H9 (cell line): ENCODE data around the gene BARX2. TPM values are rescaled to one million over a fixed set of nuclear protein-coding genes. Genes with fewer than 3 reads are reported as not detected.

Source experiments
- DNase-seq: peaks from one replicate; pipeline ENCODE4 v3.0.0-alpha.2; 2017
- H2AFZ ChIP-seq: one replicate; pipeline ENCODE4 v1.6.1; 2013; ENCODE audit warnings: mild to moderate bottlenecking, low read length, control low read depth, moderate library complexity
- H2AK5ac ChIP-seq: 2 replicates; pipeline ENCODE4 v1.6.1; 2013; ENCODE audit warnings: low read length, control low read depth, mixed read lengths; ENCODE audit not compliant: insufficient read length
- H2BK120ac ChIP-seq: one replicate; pipeline ENCODE4 v1.6.1; 2013; ENCODE audit warnings: low read depth, mild to moderate bottlenecking, low read length, control low read depth, inconsistent platforms; ENCODE audit not compliant: poor library complexity, severe bottlenecking
- H2BK12ac ChIP-seq: 2 replicates; pipeline ENCODE4 v1.6.1; 2013; ENCODE audit warnings: low read length, control low read depth, mixed read lengths, low read depth; ENCODE audit not compliant: insufficient read length
- H2BK15ac ChIP-seq: 2 replicates; pipeline ENCODE4 v1.6.1; 2013; ENCODE audit warnings: low read depth, low read length, control low read depth
- H2BK20ac ChIP-seq: one replicate; pipeline ENCODE4 v1.6.1; 2013; ENCODE audit warnings: low read depth, mild to moderate bottlenecking, low read length, control low read depth, inconsistent platforms; ENCODE audit not compliant: poor library complexity, severe bottlenecking
- H2BK5ac ChIP-seq: 2 replicates; pipeline ENCODE4 v1.6.1; 2013; ENCODE audit warnings: low read length, control low read depth, mixed read lengths; ENCODE audit not compliant: insufficient read length
- H3K14ac ChIP-seq: 2 replicates; pipeline ENCODE4 v1.6.1; 2013; ENCODE audit warnings: low read length, control low read depth; ENCODE audit not compliant: insufficient read depth
- H3K18ac ChIP-seq: 2 replicates; pipeline ENCODE4 v1.6.1; 2013; ENCODE audit warnings: low read depth, mild to moderate bottlenecking, mixed read lengths, low read length, control low read depth; ENCODE audit not compliant: insufficient read length
- H3K23ac ChIP-seq: 2 replicates; pipeline ENCODE4 v1.6.1; 2013; ENCODE audit warnings: low read length, control low read depth, mixed read lengths, low read depth; ENCODE audit not compliant: insufficient read length
- H3K23me2 ChIP-seq: 2 replicates; pipeline ENCODE4 v1.6.1; 2013; ENCODE audit warnings: low read depth, mild to moderate bottlenecking, mixed read lengths, low read length, control low read depth; ENCODE audit not compliant: insufficient read length, poor library complexity, severe bottlenecking
- H3K27ac ChIP-seq: 2 replicates; pipeline ENCODE4 v1.5.1; 2013; ENCODE audit warnings: low read length, control low read depth, mixed read lengths, low read depth; ENCODE audit not compliant: insufficient read length
- H3K27me3 ChIP-seq: 2 replicates; pipeline ENCODE4 v1.6.1; 2013; ENCODE audit warnings: low read length, control low read depth, inconsistent platforms; ENCODE audit not compliant: insufficient read depth
- H3K4ac ChIP-seq: 2 replicates; pipeline ENCODE4 v1.6.1; 2013; ENCODE audit warnings: low read depth, mild to moderate bottlenecking, control low read depth, inconsistent platforms, low read length, moderate library complexity
- H3K4me1 ChIP-seq: 2 replicates; pipeline ENCODE4 v1.6.1; 2013; ENCODE audit warnings: low read length, control low read depth, inconsistent platforms; ENCODE audit not compliant: insufficient read depth
- H3K4me2 ChIP-seq: 2 replicates; pipeline ENCODE4 v1.6.1; 2013; ENCODE audit warnings: low read length, control low read depth, mixed read lengths; ENCODE audit not compliant: insufficient read length, insufficient read depth
- H3K56ac ChIP-seq: 2 replicates; pipeline ENCODE4 v1.6.1; 2013; ENCODE audit warnings: low read depth, mild to moderate bottlenecking, mixed read lengths, low read length, control low read depth; ENCODE audit not compliant: insufficient read length
- H3K79me1 ChIP-seq: 2 replicates; pipeline ENCODE4 v1.6.1; 2013; ENCODE audit warnings: low read depth, mild to moderate bottlenecking, moderate library complexity, low read length, control low read depth, inconsistent platforms; ENCODE audit not compliant: insufficient read depth, poor library complexity, severe bottlenecking
- H3K79me2 ChIP-seq: 2 replicates; pipeline ENCODE4 v1.6.1; 2013; ENCODE audit warnings: low read length, control low read depth, inconsistent platforms; ENCODE audit not compliant: insufficient read depth
- H3K9ac ChIP-seq: 2 replicates; pipeline ENCODE4 v1.6.1; 2013; ENCODE audit warnings: low read length, control low read depth, mixed read lengths; ENCODE audit not compliant: insufficient read length; ENCODE audit errors: extremely low read depth
- H3K9me3 ChIP-seq: one replicate; pipeline ENCODE4 v1.6.1; 2013; ENCODE audit warnings: low read depth, low read length, inconsistent platforms; ENCODE audit not compliant: control insufficient read depth
- H3T11ph ChIP-seq: one replicate; pipeline ENCODE4 v1.6.1; 2013; ENCODE audit warnings: mild to moderate bottlenecking, low read length, control low read depth, inconsistent platforms
- H4K20me1 ChIP-seq: one replicate; pipeline ENCODE4 v1.6.1; 2013; ENCODE audit not compliant: control insufficient read depth, insufficient read length, insufficient read depth
- H4K5ac ChIP-seq: 2 replicates; pipeline ENCODE4 v1.6.1; 2013; ENCODE audit warnings: low read depth, mild to moderate bottlenecking, mixed read lengths, low read length, control low read depth; ENCODE audit not compliant: insufficient read length
- H4K8ac ChIP-seq: replicated peaks from 2 replicates; pipeline ENCODE4 v1.6.1; 2013; ENCODE audit warnings: low read length, control low read depth, mixed read lengths, low read depth; ENCODE audit not compliant: insufficient read length
- H4K91ac ChIP-seq: 2 replicates; pipeline ENCODE4 v1.6.1; 2013; ENCODE audit warnings: low read depth, mild to moderate bottlenecking, moderate library complexity, mixed read lengths, low read length, control low read depth; ENCODE audit not compliant: insufficient read length
- H3K27ac Mint-ChIP-seq, 3 experiments: 2 replicates in 2 of 3; 3 replicates in 1 of 3; pipeline ENCODE4 v1.8.0; 2020 to 2021; ENCODE audit warnings: mixed read lengths in 3 of 3, mild to moderate bottlenecking in 1 of 3, moderate library complexity in 1 of 3
- H3K27me3 Mint-ChIP-seq: 2 replicates; pipeline ENCODE4 v1.8.0; 2021; ENCODE audit warnings: low read depth, mild to moderate bottlenecking, moderate library complexity, mixed read lengths
- H3K36me3 Mint-ChIP-seq, 3 experiments: 2 replicates in 2 of 3; 3 replicates in 1 of 3; pipeline ENCODE4 v1.8.0; 2020 to 2021; ENCODE audit warnings: low read depth in 3 of 3, mixed read lengths in 3 of 3; ENCODE audit not compliant: insufficient read depth in 1 of 3
- H3K4me1 Mint-ChIP-seq, 2 experiments: 2 replicates each; pipeline ENCODE4 v1.8.0; 2020; ENCODE audit warnings: mixed read lengths in 2 of 2
- H3K4me3 Mint-ChIP-seq, 2 experiments: 2 replicates in 1 of 2; 3 replicates in 1 of 2; pipeline ENCODE4 v1.8.0; 2020 to 2021; ENCODE audit warnings: mild to moderate bottlenecking in 2 of 2, mixed read lengths in 2 of 2, moderate library complexity in 1 of 2
- H3K9me3 Mint-ChIP-seq, 2 experiments: 2 replicates in 1 of 2; 3 replicates in 1 of 2; pipeline ENCODE4 v1.8.0; 2020; ENCODE audit warnings: mild to moderate bottlenecking in 2 of 2, mixed read lengths in 2 of 2, moderate library complexity in 1 of 2
- WGBS: extraction: QIAGEN DNeasy Blood & Tissue Kit; methylation state at CpG from one replicate; pipeline ENCODE4 v1.1.7; 2013; ENCODE audit warnings: missing lambda C conversion rate, low lambda C conversion rate, mixed read lengths; ENCODE audit not compliant: insufficient read length; ENCODE audit errors: extremely low coverage; 5-methylcytosine and 5-hydroxymethylcytosine counted together
- total RNA-seq: library from RNA; stranded (reverse); gene quantifications from 2 replicates; pipeline ENCODE4 v1.2.1, GENCODE V29; 2021
- TF ChIP-seq, protein P1 (sequence below): fragments of 200-600 bp; sonication (generic); conservative IDR thresholded peaks from 3 replicates; pipeline ENCODE4 v1.8.0; 2021; ENCODE audit warnings: antibody characterized with exemption, mild to moderate bottlenecking

BARX2 gene
- total RNA-seq, 1 experiment from 2014 or later = not detected

GRCh38 chr11:129386795-129387397, 11.2 kb downstream of the BARX2 start:
- no peak overlapping the region for H2BK12ac ChIP-seq
- H3K23ac ChIP-seq = no peak overlapping the region
- no peak overlapping the region for H2BK20ac ChIP-seq
- H3K4me3 Mint-ChIP-seq = no peak overlapping the region
- no peaks in the 10 kb centered on the region for H3K36me3 Mint-ChIP-seq
- no peak overlapping the region for H3K27ac Mint-ChIP-seq
- no peak overlapping the region for H4K5ac ChIP-seq
- TF ChIP-seq, protein P1, sequence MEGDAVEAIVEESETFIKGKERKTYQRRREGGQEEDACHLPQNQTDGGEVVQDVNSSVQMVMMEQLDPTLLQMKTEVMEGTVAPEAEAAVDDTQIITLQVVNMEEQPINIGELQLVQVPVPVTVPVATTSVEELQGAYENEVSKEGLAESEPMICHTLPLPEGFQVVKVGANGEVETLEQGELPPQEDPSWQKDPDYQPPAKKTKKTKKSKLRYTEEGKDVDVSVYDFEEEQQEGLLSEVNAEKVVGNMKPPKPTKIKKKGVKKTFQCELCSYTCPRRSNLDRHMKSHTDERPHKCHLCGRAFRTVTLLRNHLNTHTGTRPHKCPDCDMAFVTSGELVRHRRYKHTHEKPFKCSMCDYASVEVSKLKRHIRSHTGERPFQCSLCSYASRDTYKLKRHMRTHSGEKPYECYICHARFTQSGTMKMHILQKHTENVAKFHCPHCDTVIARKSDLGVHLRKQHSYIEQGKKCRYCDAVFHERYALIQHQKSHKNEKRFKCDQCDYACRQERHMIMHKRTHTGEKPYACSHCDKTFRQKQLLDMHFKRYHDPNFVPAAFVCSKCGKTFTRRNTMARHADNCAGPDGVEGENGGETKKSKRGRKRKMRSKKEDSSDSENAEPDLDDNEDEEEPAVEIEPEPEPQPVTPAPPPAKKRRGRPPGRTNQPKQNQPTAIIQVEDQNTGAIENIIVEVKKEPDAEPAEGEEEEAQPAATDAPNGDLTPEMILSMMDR = no peak
- H3K79me2 ChIP-seq = no peaks in the 10 kb centered on the region
- no peak overlapping the region for H3K9ac ChIP-seq
- H2BK5ac ChIP-seq = no peak overlapping the region
- no peak overlapping the region for H3T11ph ChIP-seq
- no CpG with 5 or more reads among the region's 11 CpGs for WGBS
- no peak overlapping the region for H2BK15ac ChIP-seq
- H3K79me1 ChIP-seq = no peaks in the 10 kb centered on the region
- DNase-seq = no peak
- H2BK120ac ChIP-seq = no peak overlapping the region
- H4K91ac ChIP-seq = no peak overlapping the region
- H4K8ac ChIP-seq = no peak overlapping the region
- H3K9me3 ChIP-seq = no peaks in the 10 kb centered on the region
- no peak overlapping the region for H3K4me2 ChIP-seq
- H3K27me3 Mint-ChIP-seq = peaks cover 21% of the 10 kb centered on the region
- H3K23me2 ChIP-seq = no peaks in the 10 kb centered on the region
- no peak overlapping the region for H3K18ac ChIP-seq
- no peak overlapping the region for H3K4ac ChIP-seq
- H2AK5ac ChIP-seq = no peak overlapping the region
- no peaks in the 10 kb centered on the region for H4K20me1 ChIP-seq
- no peak overlapping the region for H3K27ac ChIP-seq
- H3K27me3 ChIP-seq = no peaks in the 10 kb centered on the region
- no peak overlapping the region for H3K14ac ChIP-seq
- H3K4me1 Mint-ChIP-seq = no peaks in the 10 kb centered on the region
- H3K56ac ChIP-seq = no peak overlapping the region
- no peak overlapping the region for H2AFZ ChIP-seq
- H3K9me3 Mint-ChIP-seq = no peaks in the 10 kb centered on the region
- no peaks in the 10 kb centered on the region for H3K4me1 ChIP-seq
